ENCODE data around the gene MACROD2.

The MACROD2 gene

DNA sequence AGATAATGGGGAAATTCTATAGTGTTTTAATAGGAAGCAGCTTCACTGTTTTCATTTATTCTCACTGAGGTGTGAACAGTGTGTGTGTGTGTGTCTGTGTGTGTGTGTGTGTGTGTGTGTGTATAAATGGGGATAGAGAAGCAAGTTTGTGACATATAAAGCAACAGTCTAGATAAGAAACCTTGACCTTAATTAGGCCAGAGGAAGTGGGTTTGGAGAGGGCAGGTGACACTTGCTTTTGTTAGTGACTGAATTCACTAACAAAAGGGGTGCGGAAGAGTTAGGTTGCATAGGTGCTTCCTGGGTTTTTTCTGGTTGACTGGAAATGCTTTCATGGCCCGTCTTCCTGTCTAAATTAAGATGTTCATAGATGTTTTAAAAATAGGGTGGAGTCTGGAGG lies 857.8 kb downstream of the MACROD2 start:
- H3K9me3 Mint-ChIP-seq, result peaks cover 5% of the 10 kb centered on the region
- no peak for DNase-seq
- H3K27ac Mint-ChIP-seq, result no peak overlapping the region
- no peaks in the 10 kb centered on the region for H3K36me3 Mint-ChIP-seq
- no peaks in the 10 kb centered on the region for H3K27me3 Mint-ChIP-seq
- H3K4me3 Mint-ChIP-seq, result no peak overlapping the region
- CTCF ChIA-PET, result no interaction called here
- H3K4me1 Mint-ChIP-seq, result no peaks in the 10 kb centered on the region

DNA sequence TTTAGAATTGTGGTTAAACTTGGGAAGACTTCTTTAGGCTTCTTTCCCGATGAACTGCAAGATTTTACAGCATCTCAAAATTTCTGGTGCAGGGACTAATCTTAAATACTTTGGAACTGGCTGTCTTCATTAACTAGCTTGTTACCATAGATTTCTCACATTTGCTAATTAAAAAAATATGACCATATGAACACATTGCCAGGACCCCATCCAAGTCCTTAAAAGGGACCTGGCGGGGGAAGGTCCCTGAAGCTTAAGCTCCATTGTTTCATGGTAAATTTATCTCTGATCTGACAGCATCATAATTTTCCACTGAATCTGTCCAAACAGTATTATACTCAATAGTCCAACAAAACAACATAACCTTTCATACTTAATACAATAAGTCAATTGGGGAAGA lies 859.9 kb downstream of the MACROD2 start:
- no peaks in the 10 kb centered on the region for H3K27me3 Mint-ChIP-seq

DNA sequence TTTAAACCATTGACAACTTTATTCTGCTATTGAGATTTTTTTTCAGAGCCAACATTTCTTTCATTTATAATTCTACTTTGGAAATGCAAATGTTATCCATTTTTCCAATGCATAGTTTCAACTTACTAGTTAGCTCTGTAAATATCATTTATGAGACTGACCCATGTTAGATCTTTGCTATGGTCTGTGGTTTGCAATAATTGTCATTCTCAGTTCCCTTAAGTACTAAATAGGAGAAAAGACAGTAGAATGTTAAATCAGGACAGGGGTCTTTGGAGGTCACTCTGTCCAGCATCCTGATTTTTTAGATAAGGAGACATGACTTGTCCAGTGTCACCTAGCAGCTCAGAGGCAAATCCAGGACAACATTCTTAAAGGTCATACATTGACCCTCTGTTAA lies 864.3 kb downstream of the MACROD2 start:
- Mint-ChIP-seq H3K27me3 (no peaks in the 10 kb centered on the region), H3K27ac (no peak overlapping the region), H3K4me3 (no peak overlapping the region), H3K9me3 (peaks cover 2% of the 10 kb centered on the region), H3K36me3 (no peaks in the 10 kb centered on the region), H3K4me1 (no peaks in the 10 kb centered on the region)
- no peak for DNase-seq
- CTCF ChIA-PET, result no interaction called here

More for the DNA sequence above, 859.9 kb downstream of the MACROD2 start:
- Mint-ChIP-seq H3K4me3 (no peak overlapping the region), H3K36me3 (no peaks in the 10 kb centered on the region), H3K4me1 (no peaks in the 10 kb centered on the region), H3K27ac (no peak overlapping the region), H3K9me3 (peaks cover 2% of the 10 kb centered on the region)
- no peak for DNase-seq
- CTCF ChIA-PET, result no interaction called here

DNA sequence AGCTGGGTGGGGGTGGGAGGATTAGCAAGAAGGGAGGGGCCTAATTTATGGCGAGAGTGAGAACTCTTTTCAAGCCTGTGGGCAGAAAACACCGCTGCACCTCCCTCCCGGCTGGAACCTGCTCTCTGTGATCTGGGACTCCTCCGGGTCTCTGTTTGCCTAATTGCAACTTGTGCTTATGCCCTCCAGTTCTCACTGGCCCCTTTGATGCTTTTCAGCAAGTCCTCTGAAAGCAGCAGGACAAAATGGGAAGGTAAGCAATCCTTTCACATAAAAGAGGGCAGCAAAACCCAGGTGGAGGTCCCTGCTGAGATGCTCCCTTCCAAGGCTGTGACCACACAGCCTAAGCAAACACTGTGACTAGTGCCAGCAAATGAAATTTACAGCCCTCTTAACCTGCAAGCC lies 865.1 kb downstream of the MACROD2 start:
- no peak for DNase-seq
- Mint-ChIP-seq H3K27me3 (no peaks in the 10 kb centered on the region), H3K27ac (no peak overlapping the region), H3K4me3 (no peak overlapping the region), H3K9me3 (no peaks in the 10 kb centered on the region), H3K4me1 (no peaks in the 10 kb centered on the region), H3K36me3 (no peaks in the 10 kb centered on the region)
- CTCF ChIA-PET, result no interaction called here

DNA sequence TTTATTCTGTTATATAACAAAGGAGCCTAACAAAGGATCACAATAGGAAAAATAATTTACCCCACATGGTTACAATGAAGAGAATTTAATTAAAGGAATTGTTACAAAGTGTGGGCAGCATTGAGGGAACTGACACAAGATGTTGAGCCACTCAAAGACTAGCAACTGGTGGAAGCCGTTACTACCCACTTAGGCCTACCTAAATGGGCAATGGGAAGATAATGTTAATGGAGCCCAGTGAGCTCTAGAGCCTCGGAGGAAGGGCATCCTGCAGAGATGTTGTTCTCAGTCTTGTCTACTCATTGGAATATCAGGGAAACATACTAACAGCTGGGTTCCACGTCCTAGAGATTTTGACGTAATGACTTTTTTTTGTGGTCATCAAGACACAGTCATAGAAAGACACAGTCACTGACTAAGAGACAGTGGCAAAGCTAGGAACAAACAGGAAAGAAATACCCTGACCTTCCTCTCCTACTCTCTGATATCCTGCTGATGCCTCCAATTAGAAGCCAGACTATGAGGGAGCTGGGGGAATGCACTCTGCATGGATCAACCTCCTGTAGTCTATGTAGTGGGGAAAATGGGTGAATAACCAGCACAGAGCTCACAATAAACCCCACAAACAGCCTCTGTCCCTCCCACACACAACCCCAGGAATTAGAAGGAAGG lies 865.8 kb downstream of the MACROD2 start:
- CTCF ChIA-PET, result no interaction called here
- no peak overlapping the region for H3K27ac Mint-ChIP-seq
- no peak overlapping the region for H3K4me3 Mint-ChIP-seq
- no peaks in the 10 kb centered on the region for H3K4me1 Mint-ChIP-seq
- H3K27me3 Mint-ChIP-seq, result no peaks in the 10 kb centered on the region
- no peak for DNase-seq
- H3K9me3 Mint-ChIP-seq, result no peaks in the 10 kb centered on the region
- H3K36me3 Mint-ChIP-seq, result no peaks in the 10 kb centered on the region

DNA sequence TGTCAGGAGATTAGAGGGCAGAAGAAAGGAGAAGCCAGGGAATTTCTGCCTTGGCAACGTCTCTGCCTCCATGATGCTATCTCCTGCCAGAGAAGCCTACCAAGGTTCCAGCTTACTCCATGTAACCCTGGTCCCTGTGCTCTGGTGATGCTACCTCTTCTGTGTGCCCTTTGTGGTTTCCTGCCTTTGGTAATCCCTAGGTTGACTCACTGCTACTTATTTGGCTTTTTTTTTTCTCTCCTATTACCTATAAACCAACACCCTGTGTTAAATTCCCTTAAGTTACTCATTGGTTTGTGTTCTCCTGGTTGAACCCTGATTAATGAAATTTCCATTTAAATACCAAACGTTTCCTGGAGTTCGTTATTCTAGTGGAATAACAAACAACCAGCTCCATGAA lies 869.9 kb downstream of the MACROD2 start:
- DNase-seq, result no peak
- CTCF ChIA-PET, result no interaction called here
- Mint-ChIP-seq H3K36me3 (no peaks in the 10 kb centered on the region), H3K27ac (no peak overlapping the region), H3K9me3 (peaks cover 3% of the 10 kb centered on the region), H3K4me3 (no peak overlapping the region), H3K4me1 (no peaks in the 10 kb centered on the region), H3K27me3 (no peaks in the 10 kb centered on the region)

DNA sequence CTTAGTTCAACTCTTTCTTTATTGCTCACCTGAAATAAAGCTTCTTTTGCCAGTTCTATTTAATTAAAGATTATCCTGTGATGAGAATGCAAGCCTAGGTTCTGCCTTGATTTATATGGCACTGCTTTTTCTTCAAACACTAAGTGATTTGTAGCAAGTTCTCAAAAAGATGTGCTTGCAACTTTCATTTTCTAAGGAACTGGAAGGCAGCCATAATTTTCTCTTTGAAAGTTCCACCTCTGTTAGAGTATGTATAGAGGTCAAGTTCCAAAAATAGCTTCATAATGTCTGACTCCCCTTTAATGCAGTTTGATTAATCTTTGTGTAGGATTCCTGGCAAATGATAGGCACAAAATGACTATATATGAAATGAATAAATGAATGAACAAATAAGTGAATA lies 870.4 kb downstream of the MACROD2 start:
- CTCF ChIA-PET, result no interaction called here
- Mint-ChIP-seq H3K9me3 (peaks cover 9% of the 10 kb centered on the region), H3K4me3 (no peak overlapping the region), H3K27me3 (no peaks in the 10 kb centered on the region), H3K36me3 (no peaks in the 10 kb centered on the region), H3K4me1 (no peaks in the 10 kb centered on the region), H3K27ac (no peak overlapping the region)
- DNase-seq, result no peak

DNA sequence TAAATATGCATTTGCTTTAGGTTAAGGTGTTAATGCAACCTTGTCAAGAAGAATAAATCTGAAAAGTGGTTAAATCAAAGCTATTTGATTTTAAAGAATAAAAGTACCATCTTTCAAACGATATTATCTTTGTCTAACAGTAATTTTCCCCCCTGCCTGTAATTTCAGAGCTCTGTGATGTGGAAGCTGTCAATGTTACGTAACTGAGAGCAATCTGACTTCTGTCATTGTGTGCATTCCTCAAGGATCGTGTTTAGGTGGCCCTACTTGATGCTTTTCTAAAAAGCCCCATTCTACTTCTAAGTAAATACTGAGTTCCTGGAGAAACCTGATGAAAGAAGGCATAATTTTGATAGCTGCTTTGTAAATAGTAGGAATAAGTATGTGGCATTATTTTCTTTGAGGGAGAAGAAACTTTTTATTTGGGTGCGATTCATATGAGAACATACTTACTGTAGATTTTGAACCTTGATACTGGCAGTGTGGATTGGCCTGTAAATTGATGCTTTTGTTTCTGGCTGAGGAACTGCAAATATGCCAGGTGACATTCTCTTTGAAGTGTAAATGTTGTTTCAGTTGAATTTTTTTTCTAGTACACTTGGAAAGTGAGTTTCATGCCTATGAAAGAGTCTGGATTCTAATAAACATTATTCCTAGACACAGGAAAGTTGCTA lies 871.7 kb downstream of the MACROD2 start:
- Mint-ChIP-seq H3K27ac (no peak overlapping the region), H3K27me3 (no peaks in the 10 kb centered on the region), H3K4me3 (no peak overlapping the region), H3K9me3 (peaks cover 12% of the 10 kb centered on the region), H3K4me1 (no peaks in the 10 kb centered on the region), H3K36me3 (no peaks in the 10 kb centered on the region)
- DNase-seq, result no peak
- CTCF ChIA-PET, result no interaction called here

DNA sequence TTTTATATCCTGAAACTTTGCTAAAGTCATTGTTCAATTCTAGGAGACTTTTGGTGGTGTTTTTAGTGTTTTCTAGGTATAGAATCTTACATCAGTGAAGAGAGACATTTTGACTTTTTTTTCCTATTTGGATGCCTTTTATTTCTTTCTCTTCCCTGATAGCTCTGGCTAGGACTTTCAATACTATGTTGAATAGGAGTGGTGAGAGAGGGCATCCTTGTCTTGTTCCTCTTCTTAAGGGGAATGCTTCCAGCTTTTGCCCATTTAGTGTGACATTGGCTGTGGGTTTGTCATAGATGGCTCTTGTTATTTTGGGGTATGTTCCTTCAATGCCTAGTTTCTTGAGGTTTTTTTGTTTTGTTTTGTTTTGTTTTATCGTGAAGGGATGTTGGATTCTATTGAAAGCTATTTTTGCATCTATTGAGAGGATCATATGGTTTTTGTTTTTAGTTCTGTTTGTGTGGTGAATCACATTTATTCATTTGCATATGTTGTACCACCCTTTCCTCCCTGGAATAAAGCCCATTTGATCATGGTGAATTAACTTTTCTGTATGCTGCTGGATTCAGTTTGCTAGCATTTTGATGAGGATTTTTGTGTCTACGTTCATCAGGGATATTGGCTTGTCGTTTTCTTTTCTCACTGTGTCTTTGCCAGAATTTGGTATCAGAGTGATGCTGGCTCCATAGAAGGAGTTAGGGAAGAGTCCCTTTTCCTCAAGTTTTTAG lies 882.1 kb downstream of the MACROD2 start:
- Mint-ChIP-seq H3K27ac (no peak overlapping the region), H3K9me3 (peaks cover 7% of the 10 kb centered on the region), H3K36me3 (no peaks in the 10 kb centered on the region), H3K27me3 (no peaks in the 10 kb centered on the region), H3K4me3 (no peak overlapping the region), H3K4me1 (no peaks in the 10 kb centered on the region)
- no peak for DNase-seq
- CTCF ChIA-PET, result no interaction called here

DNA sequence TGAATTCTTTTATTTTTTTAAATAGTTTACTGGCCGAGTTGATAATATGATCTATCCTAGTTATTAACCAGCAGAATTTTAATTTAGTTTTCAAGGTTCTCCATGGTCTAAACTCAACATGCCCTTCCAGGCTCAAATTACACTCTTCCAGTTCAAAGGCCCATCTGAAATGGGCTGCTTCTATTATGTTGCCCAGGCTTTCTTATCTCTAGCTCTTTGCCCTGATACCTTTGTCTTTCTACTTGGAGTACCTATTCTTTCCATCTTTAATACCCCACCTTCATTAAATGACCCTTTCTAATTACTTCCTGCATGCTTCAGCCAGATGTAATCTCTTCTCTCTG lies 883.3 kb downstream of the MACROD2 start:
- CTCF ChIA-PET, result no interaction called here
- Mint-ChIP-seq H3K9me3 (peaks cover 7% of the 10 kb centered on the region), H3K27ac (no peak overlapping the region), H3K27me3 (no peaks in the 10 kb centered on the region), H3K36me3 (no peaks in the 10 kb centered on the region), H3K4me3 (no peak overlapping the region), H3K4me1 (no peaks in the 10 kb centered on the region)
- no peak for DNase-seq

DNA sequence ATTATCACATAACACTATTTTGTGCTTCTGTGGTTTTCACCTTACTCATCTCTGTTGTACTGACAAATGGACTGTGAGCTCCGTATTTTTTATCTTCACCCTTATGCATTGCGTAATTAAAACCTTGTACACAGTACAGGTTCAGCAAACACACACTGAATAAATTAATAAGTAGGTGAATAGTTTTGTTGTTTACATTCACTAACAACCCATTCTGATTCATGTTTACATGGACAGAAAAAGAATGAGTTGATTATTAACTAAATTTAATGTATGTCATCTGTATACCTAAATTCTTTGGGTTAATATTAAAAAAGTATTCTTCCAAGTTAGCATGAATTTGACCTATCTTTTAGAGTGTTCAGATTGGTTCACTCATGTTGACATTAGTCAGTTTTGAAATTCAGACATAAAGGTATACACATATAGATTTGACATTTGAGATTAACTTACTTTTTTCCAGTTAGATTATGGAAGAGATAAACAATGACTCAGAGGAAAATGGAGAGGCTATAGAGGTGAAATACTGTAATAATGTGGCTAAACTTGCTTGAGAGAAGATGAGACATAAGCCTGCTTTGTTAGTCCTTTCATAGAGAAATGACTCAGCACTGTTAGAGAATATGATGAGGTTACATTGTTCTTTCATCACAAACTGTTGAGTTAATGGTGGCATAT lies 883.8 kb downstream of the MACROD2 start:
- Mint-ChIP-seq H3K27ac (no peak overlapping the region), H3K27me3 (no peaks in the 10 kb centered on the region), H3K36me3 (no peaks in the 10 kb centered on the region), H3K4me3 (no peak overlapping the region), H3K4me1 (no peaks in the 10 kb centered on the region), H3K9me3 (peaks cover 7% of the 10 kb centered on the region)
- CTCF ChIA-PET, result no interaction called here
- DNase-seq, result no peak

DNA sequence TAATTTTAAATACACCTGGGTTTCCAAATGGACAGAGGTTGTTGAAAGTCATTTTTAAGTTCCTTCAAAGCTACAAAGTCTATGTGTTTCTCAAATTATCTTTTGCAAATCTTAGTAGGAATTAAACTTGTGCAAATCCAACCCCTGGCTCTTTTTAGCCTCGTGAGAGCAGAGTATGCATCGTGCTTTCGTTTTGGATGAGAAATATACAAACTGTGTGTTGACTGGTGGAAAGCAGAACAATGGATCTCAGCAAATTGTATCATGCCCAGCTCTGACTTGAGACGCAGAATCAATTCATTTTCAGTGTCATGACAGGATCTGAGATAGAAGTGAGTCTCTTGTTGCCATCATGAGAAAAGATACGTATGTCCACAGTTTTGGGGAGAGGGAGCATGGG lies 884.5 kb downstream of the MACROD2 start:
- no peaks in the 10 kb centered on the region for H3K4me1 Mint-ChIP-seq
- H3K4me3 Mint-ChIP-seq, result no peak overlapping the region
- no peak overlapping the region for H3K27ac Mint-ChIP-seq
- DNase-seq, result no peak
- H3K27me3 Mint-ChIP-seq, result no peaks in the 10 kb centered on the region
- peaks cover 9% of the 10 kb centered on the region for H3K9me3 Mint-ChIP-seq
- no peaks in the 10 kb centered on the region for H3K36me3 Mint-ChIP-seq
- CTCF ChIA-PET, result no interaction called here

DNA sequence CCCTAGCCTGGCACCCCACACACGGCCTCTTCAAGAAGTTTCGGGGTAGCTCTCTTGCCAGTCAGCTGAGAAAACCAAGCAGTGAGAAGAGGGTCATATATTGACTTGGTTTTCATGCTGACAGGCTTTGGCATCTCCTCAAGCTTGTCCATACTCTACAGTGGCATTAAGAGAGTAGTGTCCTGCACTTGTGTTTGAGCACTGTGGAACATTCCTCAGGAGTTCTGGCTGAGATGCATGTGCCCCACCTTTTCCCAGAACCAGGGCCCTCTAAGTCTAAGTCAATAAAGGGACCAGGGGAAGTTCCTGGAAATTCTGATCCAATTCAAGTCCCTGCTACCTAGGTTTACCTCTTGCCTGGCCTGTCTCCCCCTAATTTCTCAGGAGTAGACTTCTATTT lies 886.2 kb downstream of the MACROD2 start:
- CTCF ChIA-PET, result no interaction called here
- Mint-ChIP-seq H3K4me3 (no peak overlapping the region), H3K4me1 (no peaks in the 10 kb centered on the region), H3K27me3 (no peaks in the 10 kb centered on the region), H3K9me3 (peaks cover 9% of the 10 kb centered on the region), H3K36me3 (no peaks in the 10 kb centered on the region), H3K27ac (no peak overlapping the region)
- no peak for DNase-seq

DNA sequence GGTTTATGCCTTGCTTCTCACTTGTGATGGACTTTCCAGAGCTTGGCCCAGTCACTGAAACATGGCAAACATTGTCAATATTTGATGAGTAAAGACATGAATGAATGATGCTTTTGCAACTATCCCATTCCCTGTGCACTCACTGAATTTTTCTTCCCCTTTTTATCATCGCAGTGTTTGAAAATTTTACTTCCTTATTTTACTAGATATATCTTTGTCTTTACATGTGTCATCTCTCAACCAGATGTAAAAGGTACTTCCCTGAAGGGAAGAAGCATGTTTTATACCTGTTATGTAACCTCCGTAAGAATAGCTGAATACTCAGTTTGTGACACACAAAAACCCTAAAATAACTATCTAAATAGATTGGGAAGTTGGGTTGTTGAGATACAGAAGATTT lies 886.8 kb downstream of the MACROD2 start:
- Mint-ChIP-seq H3K4me3 (no peak overlapping the region), H3K36me3 (no peaks in the 10 kb centered on the region), H3K4me1 (no peaks in the 10 kb centered on the region), H3K27me3 (no peaks in the 10 kb centered on the region), H3K27ac (no peak overlapping the region), H3K9me3 (peaks cover 9% of the 10 kb centered on the region)
- CTCF ChIA-PET, result no interaction called here
- DNase-seq, result no peak

DNA sequence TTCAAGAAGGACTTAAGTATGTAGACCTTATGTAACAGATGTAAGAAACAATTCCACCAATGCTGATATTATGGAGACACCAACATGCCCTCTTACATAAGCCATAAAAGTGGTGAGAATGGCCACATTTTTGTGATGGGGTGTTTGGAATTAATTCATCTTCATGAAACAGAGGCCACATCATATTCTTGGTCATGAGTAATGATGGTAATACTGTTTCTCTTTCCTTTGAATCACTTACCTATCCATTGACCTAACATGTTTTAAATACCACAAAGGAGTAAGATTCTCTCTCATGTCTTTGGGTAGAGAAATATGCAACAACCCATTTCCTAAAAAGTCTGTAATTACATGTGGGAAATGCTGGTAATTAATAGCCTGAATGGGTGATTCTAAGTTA lies 887.5 kb downstream of the MACROD2 start:
- H3K27ac Mint-ChIP-seq, result no peak overlapping the region
- no peak overlapping the region for H3K4me3 Mint-ChIP-seq
- H3K4me1 Mint-ChIP-seq, result no peaks in the 10 kb centered on the region
- no peaks in the 10 kb centered on the region for H3K36me3 Mint-ChIP-seq
- no peaks in the 10 kb centered on the region for H3K27me3 Mint-ChIP-seq
- H3K9me3 Mint-ChIP-seq, result peaks cover 5% of the 10 kb centered on the region
- no peak for DNase-seq
- CTCF ChIA-PET, result no interaction called here

Measured in activated naive CD4-positive, alpha-beta T cell treated with anti-CD3 and anti-CD28 coated beads, Interleukin-2, amount 10 ng/mL, durations not matched to agents 7 days and 5 days (primary cell).